Lung (tissue), 12 donors: ENCODE results near the gene ZNF570. TPM values are rescaled to one million over a fixed set of nuclear protein-coding genes. Genes with fewer than 3 reads are reported as not detected.

ENCODE experiments used
- ATAC-seq: fragments of 200-7000 bp; cut with Tn5 transposase; one replicate; pipeline ENCODE4 v1.9.1; 2020; ENCODE audit warnings: moderate number of reproducible peaks; ENCODE audit not compliant: insufficient read depth, low FRiP score
- DNase-seq, 3 donors: peaks; one replicate each; pipeline ENCODE4 v3.0.0-alpha.2; 2013 to 2017
- H3K27ac ChIP-seq, 2 donors: one replicate each; pipeline ENCODE4 v1.5.1; 2013; ENCODE audit warnings: mild to moderate bottlenecking in 2 of 2, moderate library complexity in 2 of 2, control low read depth in 1 of 2, inconsistent platforms in 1 of 2, low read depth in 1 of 2, low read length in 1 of 2
- H3K27me3 ChIP-seq, 3 donors: one replicate each; pipeline ENCODE4 v1.5.1; 2013; ENCODE audit warnings: low read length in 2 of 3; ENCODE audit not compliant: control insufficient read depth in 3 of 3, insufficient read depth in 3 of 3
- H3K36me3 ChIP-seq, 4 donors: one replicate each; pipeline ENCODE4 v1.5.1; 2013; ENCODE audit warnings: low read length in 4 of 4, mild to moderate bottlenecking in 1 of 4, moderate library complexity in 1 of 4; ENCODE audit not compliant: control insufficient read depth in 4 of 4, insufficient read depth in 4 of 4
- H3K4me1 ChIP-seq, 5 donors: one replicate each; pipeline ENCODE4 v1.5.1; 2013; ENCODE audit warnings: low read length in 5 of 5, mild to moderate bottlenecking in 2 of 5, moderate library complexity in 1 of 5; ENCODE audit not compliant: control insufficient read depth in 5 of 5, insufficient read depth in 5 of 5
- H3K4me3 ChIP-seq: one replicate; pipeline ENCODE4 v1.5.1; 2013; ENCODE audit warnings: mild to moderate bottlenecking, control low read depth, moderate library complexity
- H3K9ac ChIP-seq, 2 donors: one replicate each; pipeline ENCODE4 v1.5.1; 2013; ENCODE audit warnings: low read length in 2 of 2, control low read depth in 1 of 2; ENCODE audit not compliant: insufficient read depth in 1 of 2
- H3K9me3 ChIP-seq, 4 donors: one replicate each; pipeline ENCODE4 v1.5.1; 2013; ENCODE audit warnings: low read length in 3 of 4, mild to moderate bottlenecking in 1 of 4, moderate library complexity in 1 of 4; ENCODE audit not compliant: control insufficient read depth in 4 of 4, insufficient read depth in 3 of 4
- CTCF ChIP-seq: IDR thresholded peaks from 2 replicates; pipeline ENCODE4 v1.5.1; 2012; ENCODE audit warnings: mild to moderate bottlenecking; ENCODE audit errors: control extremely low read depth, extremely low read depth
- WGBS, 2 donors: extraction: QIAGEN DNeasy Blood & Tissue Kit; methylation state at CpG; one replicate each; pipeline ENCODE4 v1.1.7; 2013; 5-methylcytosine and 5-hydroxymethylcytosine counted together
- polyA plus RNA-seq, 2 donors: library from polyadenylated mRNA; stranded (reverse); fragments of 200-250 nt; gene quantifications; one replicate each; pipeline ENCODE4 v1.2.1, GENCODE V29; 2013
- total RNA-seq, 2 donors: library from RNA; depleted of rRNA in 1 of 2; stranded (reverse); fragments of >200 nt in 1 of 2; gene quantifications; one replicate each; pipeline ENCODE4 v1.2.1, GENCODE V29; 2014 to 2021
- donor health status: control.
- donor health status: control.
- donor health status: Bipolar disorder and iron deficiency.
- donor health status: healthy.
- donor health status: DM: yes; HTN: yes; CAD: no.

Gene ZNF570
- total and polyA plus RNA-seq, 4 donors: 1.1 to 8.8 (median 3.4) TPM

- Histone ChIP-seq H3K4me1 (peaks cover 0 to 12% (median 8%) of the 10 kb centered on the region in 5 donors), H3K4me3 (peak within 1 kb of the TSS; percentile 89), H3K9me3 (peaks cover 0 to 12% (median 8%) of the 10 kb centered on the region in 4 donors), H3K27ac (peak within 1 kb of the TSS; percentile 89 to 93), H3K27me3 (no peaks in the 10 kb centered on the region), H3K36me3 (peaks cover 2 to 38% (median 25%) of the 10 kb centered on the region in 4 donors), H3K9ac (peak within 1 kb of the TSS; percentile 89 to 93)
- ATAC-seq (peak; percentile 84), DNase-seq (peak; percentile 93 to 97 (median 96))
- 0% methylated on average over 61 to 62 of the region's 62 CpGs for WGBS, 2 donors
- TF ChIP-seq CTCF: no peak
Observed at GRCh38 chr19:37466798-37467607, 2.2 kb upstream of the ZNF570 start, which contains the start of gene ZNF569. TSS of gene ZNF569 (minus strand) at chr19:37467444. CDS start at chr19:37444921, 22,523 bp downstream.

GRCh38 chr19:37467608-37468090, 1.5 kb upstream of the ZNF570 start:
- TF ChIP-seq CTCF: no peak
- Histone ChIP-seq H3K27ac (peak overlapping the region; percentile 85 to 93), H3K4me3 (peak overlapping the region; percentile 89), H3K4me1 (peaks cover 0 to 12% (median 8%) of the 10 kb centered on the region in 5 donors), H3K36me3 (peaks cover 4 to 35% (median 21%) of the 10 kb centered on the region in 4 donors), H3K9me3 (peaks cover 0 to 12% (median 6%) of the 10 kb centered on the region in 4 donors), H3K9ac (peak overlapping the region in 1 of 2 donors; percentile 93), H3K27me3 (no peaks in the 10 kb centered on the region)
- DNase-seq: no peak
- no peak for ATAC-seq
- WGBS, 2 donors: 38 to 46% methylated on average over 18 of the region's 18 CpGs

- WGBS, 2 donors: 81 to 90% methylated on average over 4 of the region's 4 CpGs
- no peak for TF ChIP-seq CTCF
- Histone ChIP-seq H3K36me3 (peaks cover 2 to 22% (median 13%) of the 10 kb centered on the region in 4 donors), H3K9ac (peak overlapping the region in 1 of 2 donors; percentile 30), H3K27ac (no peak overlapping the region), H3K4me3 (no peak overlapping the region), H3K27me3 (no peaks in the 10 kb centered on the region), H3K9me3 (peaks cover 0 to 12% (median 2%) of the 10 kb centered on the region in 4 donors), H3K4me1 (peaks cover 0 to 12% (median 8%) of the 10 kb centered on the region in 5 donors)
- no peak for DNase-seq
- no peak for ATAC-seq
Observed at GRCh38 chr19:37470216-37470615, 1.1 kb downstream of the ZNF570 start.
